Fibroblast of lung (primary cell): ENCODE measurements around the gene EXD2. TPM values are rescaled to one million over a fixed set of nuclear protein-coding genes. Genes with fewer than 3 reads are reported as not detected.

Source experiments
- DNase-seq, 2 donors: peaks; one replicate each; pipeline versions ENCODE4 v3.0.0 to v3.0.0-alpha.2; 2010; ENCODE audit warnings: low read depth in 2 of 2
- H2AFZ ChIP-seq: 2 replicates; pipeline ENCODE4 v1.5.1; 2012; ENCODE audit warnings: low read length, control low read depth, inconsistent platforms
- H3K27ac ChIP-seq: 2 replicates; pipeline ENCODE4 v1.5.1; 2011; ENCODE audit warnings: low read length, control low read depth; ENCODE audit not compliant: insufficient read depth
- H3K27me3 ChIP-seq: 2 replicates; pipeline ENCODE4 v1.5.1; 2011; ENCODE audit warnings: mild to moderate bottlenecking, low read length; ENCODE audit not compliant: control insufficient read depth, insufficient read depth
- H3K36me3 ChIP-seq: 2 replicates; pipeline ENCODE4 v1.5.1; 2011; ENCODE audit warnings: low read length; ENCODE audit not compliant: control insufficient read depth, insufficient read depth
- H3K4me1 ChIP-seq: 2 replicates; pipeline ENCODE4 v1.5.1; 2011; ENCODE audit warnings: low read length; ENCODE audit not compliant: control insufficient read depth, insufficient read depth; ENCODE audit errors: extremely low read depth
- H3K4me2 ChIP-seq: 2 replicates; pipeline ENCODE4 v1.5.1; 2011; ENCODE audit warnings: low read length, control low read depth; ENCODE audit not compliant: insufficient read depth; ENCODE audit errors: extremely low read depth
- H3K4me3 ChIP-seq, 4 experiments: fragments of 200-600 bp in 1 of 4; sonication (generic) in 1 of 4; replicated peaks in 1 of 4; 2 replicates each; pipeline ENCODE4 v1.5.1; 2011 to 2016; ENCODE audit warnings: low read length in 4 of 4, low read depth in 3 of 4, mild to moderate bottlenecking in 3 of 4, control low read depth in 2 of 4, inconsistent platforms in 1 of 4, mixed read lengths in 1 of 4; ENCODE audit not compliant: insufficient read depth in 1 of 4; ENCODE audit errors: control extremely low read depth in 1 of 4
- H3K79me2 ChIP-seq: 2 replicates; pipeline ENCODE4 v1.5.1; 2012; ENCODE audit warnings: mild to moderate bottlenecking, low read length, inconsistent platforms; ENCODE audit not compliant: control insufficient read depth, insufficient read depth
- H3K9ac ChIP-seq: 2 replicates; pipeline ENCODE4 v1.5.1; 2011; ENCODE audit warnings: mild to moderate bottlenecking, low read length, control low read depth; ENCODE audit not compliant: insufficient read depth
- H3K9me3 ChIP-seq: 2 replicates; pipeline ENCODE4 v1.5.1; 2012; ENCODE audit warnings: low read depth, low read length; ENCODE audit not compliant: control insufficient read depth, insufficient read depth
- H4K20me1 ChIP-seq: 2 replicates; pipeline ENCODE4 v1.5.1; 2011; ENCODE audit warnings: low read length; ENCODE audit not compliant: control insufficient read depth, insufficient read depth; ENCODE audit errors: extremely low read depth
- CTCF ChIP-seq, 2 donors: IDR thresholded peaks in 1 of 2; conservative IDR thresholded peaks in 1 of 2; 1 replicate in 1 of 2; 2 replicates in 1 of 2; pipeline ENCODE4 v1.5.1; 2011 to 2012; ENCODE audit warnings: low read length in 2 of 2, control low read depth in 1 of 2, inconsistent platforms in 1 of 2, low read depth in 1 of 2, mild to moderate bottlenecking in 1 of 2
- EZH2 ChIP-seq: IDR thresholded peaks from 2 replicates; pipeline ENCODE4 v1.5.1; 2012; ENCODE audit warnings: low read length, control low read depth, mild to moderate bottlenecking; ENCODE audit errors: missing control alignments
- polyA plus RNA-seq, 2 donors: library from polyadenylated mRNA; depleted of rRNA in 1 of 2; stranded (reverse) in 1 of 2; unstranded in 1 of 2; fragments of >200 nt; gene quantifications; 2 replicates each; pipeline ENCODE4 v1.2.1, GENCODE V29; 2011 to 2012; ENCODE audit warnings: missing spikeins in 1 of 2
- total RNA-seq: library from RNA; depleted of rRNA; stranded (reverse); fragments of >200 nt; gene quantifications from 2 replicates; pipeline ENCODE4 v1.2.1, GENCODE V29; 2014

The EXD2 gene
- total and polyA plus RNA-seq, 2 donors (not counting 1 experiment from before 2014, with no cell fraction given): 25.5 to 27.7 TPM

- peak overlapping the region; percentile 81 for H3K27ac ChIP-seq
- H4K20me1 ChIP-seq: no peaks in the 10 kb centered on the region
- H3K4me3 ChIP-seq: no peak overlapping the region
- no peaks in the 10 kb centered on the region for H3K79me2 ChIP-seq
- no peaks in the 10 kb centered on the region for H3K36me3 ChIP-seq
- no peak for DNase-seq
- no peak overlapping the region for H3K9ac ChIP-seq
- no peak overlapping the region for H3K4me2 ChIP-seq
- no peak for TF ChIP-seq EZH2
- H3K4me1 ChIP-seq: peaks cover 20% of the 10 kb centered on the region
- H3K9me3 ChIP-seq: no peaks in the 10 kb centered on the region
- H3K27me3 ChIP-seq: no peaks in the 10 kb centered on the region
- H2AFZ ChIP-seq: no peak overlapping the region
These were observed 78.1 kb downstream of the EXD2 start for GRCh38 chr14:69269381-69269780.

GRCh38 chr14:69270097-69270496 lies 78.8 kb downstream of the EXD2 start:
- Histone ChIP-seq H3K4me2 (no peak overlapping the region), H4K20me1 (no peaks in the 10 kb centered on the region), H3K4me1 (peaks cover 20% of the 10 kb centered on the region), H3K27me3 (no peaks in the 10 kb centered on the region), H3K27ac (no peak overlapping the region), H3K9ac (no peak overlapping the region), H3K4me3 (no peak overlapping the region), H3K36me3 (no peaks in the 10 kb centered on the region), H3K9me3 (no peaks in the 10 kb centered on the region), H2AFZ (no peak overlapping the region), H3K79me2 (no peaks in the 10 kb centered on the region)
- DNase-seq: no peak
- TF ChIP-seq CTCF (conservative IDR thresholded peaks at IDR 0.05 in 1 of 2, IDR thresholded peaks at IDR 0.05 in 1 of 2; ENCODE audit: low read depth in 1 of 2, low read length in 2 of 2) (no peak), EZH2 (no peak)

- H3K9me3 ChIP-seq: no peaks in the 10 kb centered on the region
- no peaks in the 10 kb centered on the region for H4K20me1 ChIP-seq
- DNase-seq: peak in 1 of 2 donors; percentile 62
- H3K4me2 ChIP-seq: no peak overlapping the region
- H3K4me3 ChIP-seq: no peak overlapping the region
- H3K79me2 ChIP-seq: no peaks in the 10 kb centered on the region
- no peak overlapping the region for H3K9ac ChIP-seq
- peaks cover 20% of the 10 kb centered on the region for H3K4me1 ChIP-seq
- no peaks in the 10 kb centered on the region for H3K36me3 ChIP-seq
- no peak overlapping the region for H3K27ac ChIP-seq
- no peaks in the 10 kb centered on the region for H3K27me3 ChIP-seq
- TF ChIP-seq CTCF (conservative IDR thresholded peaks at IDR 0.05 in 1 of 2, IDR thresholded peaks at IDR 0.05 in 1 of 2; ENCODE audit: low read depth in 1 of 2, low read length in 2 of 2): no peak
- no peak for TF ChIP-seq EZH2
- no peak overlapping the region for H2AFZ ChIP-seq
These were observed 79.8 kb downstream of the EXD2 start for GRCh38 chr14:69270795-69271708.
